Sigmoid colon (tissue), 7 donors: Measurements from ENCODE around the gene FADD. TPM values are rescaled to one million over a fixed set of nuclear protein-coding genes. Genes with fewer than 3 reads are reported as not detected.

ENCODE experiments used
- DNase-seq: peaks from one replicate; pipeline ENCODE4 v3.0.0-alpha.2; 2019
- H3K27ac ChIP-seq, 4 donors: fragments of 200-600 bp; sonication (generic); one replicate each; pipeline ENCODE4 v1.5.1; 2016 to 2019; ENCODE audit warnings: mild to moderate bottlenecking in 1 of 4
- H3K27me3 ChIP-seq, 3 donors: fragments of 200-600 bp; sonication (generic); one replicate each; pipeline ENCODE4 v1.5.1; 2019; ENCODE audit warnings: mild to moderate bottlenecking in 1 of 3
- H3K36me3 ChIP-seq, 4 donors: fragments of 200-600 bp; sonication (generic); one replicate each; pipeline ENCODE4 v1.5.1; 2016 to 2019
- H3K4me1 ChIP-seq, 4 donors: fragments of 200-600 bp; sonication (generic); one replicate each; pipeline ENCODE4 v1.5.1; 2017 to 2019
- H3K4me3 ChIP-seq, 4 donors: fragments of 200-600 bp; sonication (generic); one replicate each; pipeline ENCODE4 v1.5.1; 2017 to 2019; ENCODE audit warnings: mild to moderate bottlenecking in 2 of 4, moderate library complexity in 1 of 4
- H3K9me3 ChIP-seq, 4 donors: fragments of 200-600 bp in 3 of 4; sonication (generic) in 3 of 4; one replicate each; pipeline versions ENCODE4 v1.5.1 to v1.6.1; 2013 to 2019
- CTCF ChIP-seq, 4 experiments: fragments of 450-650 bp in 3 of 4; fragments of 200-600 bp in 1 of 4; IDR thresholded peaks; one replicate each; pipeline ENCODE4 v1.5.1; 2016 to 2019; ENCODE audit warnings: antibody characterized with exemption in 4 of 4, mild to moderate bottlenecking in 3 of 4, moderate library complexity in 2 of 4
- EP300 ChIP-seq, 4 donors: sonication (generic); formaldehyde crosslinking; IDR thresholded peaks; one replicate each; pipeline ENCODE4 v1.6.1; 2017; ENCODE audit warnings: antibody characterized with exemption in 4 of 4
- POLR2A ChIP-seq, 2 donors: fragments of 450-650 bp; IDR thresholded peaks; one replicate each; pipeline ENCODE4 v1.6.1; 2016; ENCODE audit warnings: antibody characterized with exemption in 2 of 2, mild to moderate bottlenecking in 2 of 2, moderate library complexity in 2 of 2
- POLR2AphosphoS5 ChIP-seq, 4 donors: sonication (generic); formaldehyde crosslinking; IDR thresholded peaks; one replicate each; pipeline ENCODE4 v1.6.1; 2017; ENCODE audit warnings: antibody characterized with exemption in 4 of 4
- WGBS, 2 donors: extraction: QIAGEN DNeasy Blood & Tissue Kit; methylation state at CpG; one replicate each; pipeline ENCODE4 v1.1.7; 2013; 5-methylcytosine and 5-hydroxymethylcytosine counted together
- intact Hi-C: fragments of 100-400 bp; cut with DNase I; formaldehyde crosslinking; loops from one replicate; pipeline ENCODE4 v1.15.1; 2023
- polyA plus RNA-seq, 3 donors: library from polyadenylated mRNA; stranded (reverse); fragments of 200-250 nt; gene quantifications; one replicate each; pipeline ENCODE4 v1.2.3, GENCODE V29; 2013
- total RNA-seq, 4 donors: library from RNA; depleted of rRNA; stranded (reverse); fragments of >200 nt; gene quantifications; one replicate each; pipeline ENCODE4 v1.1.0, GENCODE V29; 2016
- donor health status: healthy with polysubstance abuse.
- donor health status: Bipolar disorder and iron deficiency.
- donor health status: healthy.

FADD gene
- total and polyA plus RNA-seq, 7 donors: 11.5 to 35.5 (median 20.4) TPM

GRCh38 chr11:70167723-70168404 lies 35.2 kb upstream of the FADD start:
- Histone ChIP-seq H3K27me3 (peaks cover 0 to 13% (median 0%) of the 10 kb centered on the region in 3 donors), H3K36me3 (no peaks in the 10 kb centered on the region), H3K9me3 (no peaks in the 10 kb centered on the region), H3K4me1 (no peaks in the 10 kb centered on the region), H3K27ac (no peak overlapping the region), H3K4me3 (no peak overlapping the region)
- intact Hi-C loops: loop anchor here (10.0 kb wide), 1 partner anchor 603 kb away; no protein-coding TSS in a partner anchor
- 88 to 93% methylated on average over 17 of the region's 17 CpGs for WGBS, 2 donors
- DNase-seq: no peak
- no peak for TF ChIP-seq CTCF (IDR thresholded peaks at IDR 0.05)
- no peak for TF ChIP-seq POLR2A (IDR thresholded peaks at IDR 0.05)

GRCh38 chr11:70168405-70168754 lies 34.7 kb upstream of the FADD start:
- Histone ChIP-seq H3K27ac (no peak overlapping the region), H3K9me3 (no peaks in the 10 kb centered on the region), H3K4me1 (no peaks in the 10 kb centered on the region), H3K36me3 (no peaks in the 10 kb centered on the region), H3K27me3 (peaks cover 0 to 13% (median 0%) of the 10 kb centered on the region in 3 donors), H3K4me3 (no peak overlapping the region)
- no peak for DNase-seq
- intact Hi-C loops: loop anchor here (10.0 kb wide), 1 partner anchor 604 kb away; no protein-coding TSS in a partner anchor
- TF ChIP-seq POLR2A (IDR thresholded peaks at IDR 0.05) (no peak), POLR2AphosphoS5 (IDR thresholded peaks at IDR 0.05) (no peak), EP300 (IDR thresholded peaks at IDR 0.05) (no peak), CTCF (IDR thresholded peaks at IDR 0.05) (no peak)
- WGBS, 2 donors: 87 to 92% methylated on average over 6 of the region's 6 CpGs

GRCh38 chr11:70169127-70169526 lies 34.0 kb upstream of the FADD start:
- no peak for DNase-seq
- no peak for TF ChIP-seq POLR2A (IDR thresholded peaks at IDR 0.05)
- no peak for TF ChIP-seq EP300 (IDR thresholded peaks at IDR 0.05)
- no peak for TF ChIP-seq POLR2AphosphoS5 (IDR thresholded peaks at IDR 0.05)
- TF ChIP-seq CTCF (IDR thresholded peaks at IDR 0.05): no peak
- H3K27me3 ChIP-seq: peaks cover 0 to 13% (median 0%) of the 10 kb centered on the region in 3 donors
- no peaks in the 10 kb centered on the region for H3K4me1 ChIP-seq
- H3K36me3 ChIP-seq: no peaks in the 10 kb centered on the region
- H3K9me3 ChIP-seq: no peaks in the 10 kb centered on the region
- no peak overlapping the region for H3K27ac ChIP-seq
- intact Hi-C loops: loop anchor here (10.0 kb wide), 1 partner anchor 604 kb away; no protein-coding TSS in a partner anchor
- H3K4me3 ChIP-seq: no peak overlapping the region
- 59 to 69% methylated on average over 11 of the region's 11 CpGs for WGBS, 2 donors

GRCh38 chr11:70169632-70170031 lies 33.5 kb upstream of the FADD start:
- Histone ChIP-seq H3K36me3 (no peaks in the 10 kb centered on the region), H3K4me3 (no peak overlapping the region), H3K27ac (no peak overlapping the region), H3K27me3 (peaks cover 0 to 13% (median 0%) of the 10 kb centered on the region in 3 donors), H3K4me1 (no peaks in the 10 kb centered on the region), H3K9me3 (no peaks in the 10 kb centered on the region)
- 72 to 88% methylated on average over 8 of the region's 8 CpGs for WGBS, 2 donors
- TF ChIP-seq CTCF (IDR thresholded peaks at IDR 0.05): no peak
- TF ChIP-seq POLR2AphosphoS5 (IDR thresholded peaks at IDR 0.05): no peak
- no peak for TF ChIP-seq EP300 (IDR thresholded peaks at IDR 0.05)
- no peak for TF ChIP-seq POLR2A (IDR thresholded peaks at IDR 0.05)
- intact Hi-C loops: loop anchor here (10.0 kb wide), 1 partner anchor 605 kb away; no protein-coding TSS in a partner anchor
- no peak for DNase-seq
